Activated B cell treated with CpG ODN at 0.5 μM for 24 hours (primary cell): ENCODE results near the gene GRIN1. TPM values are rescaled to one million over a fixed set of nuclear protein-coding genes. Genes with fewer than 3 reads are reported as not detected.

Experiments
- ATAC-seq: fragments of 200-7000 bp; cut with Tn5 transposase; one replicate; pipeline ENCODE4 v1.10.0; 2021; ENCODE audit warnings: low read depth, mild to moderate bottlenecking, moderate library complexity
- CTCF ChIA-PET: fragments of 350-600 bp; sonication (Branson Sonifier 250); formaldehyde crosslinking; loops from one replicate; lab custom pipeline; 2021; ENCODE audit warnings: antibody characterized with exemption; lab: Charles Lee
- POLR2A ChIA-PET: fragments of 350-600 bp; sonication (Branson Sonifier 250); formaldehyde crosslinking; loops from one replicate; lab custom pipeline; 2021; ENCODE audit warnings: antibody characterized with exemption; lab: Charles Lee
- DNase-seq: peaks from one replicate; pipeline ENCODE4 v3.0.0; 2022
- H3K27ac Mint-ChIP-seq: one replicate; pipeline ENCODE4 v1.8.0; 2020; ENCODE audit warnings: mixed read lengths
- H3K27me3 Mint-ChIP-seq: one replicate; pipeline ENCODE4 v1.8.0; 2021; ENCODE audit warnings: mixed read lengths
- H3K36me3 Mint-ChIP-seq: one replicate; pipeline ENCODE4 v1.8.0; 2021; ENCODE audit warnings: low read depth, mixed read lengths
- H3K4me1 Mint-ChIP-seq: one replicate; pipeline ENCODE4 v1.8.0; 2021; ENCODE audit warnings: mixed read lengths
- H3K4me3 Mint-ChIP-seq: one replicate; pipeline ENCODE4 v1.8.0; 2020; ENCODE audit warnings: mild to moderate bottlenecking, mixed read lengths
- H3K9me3 Mint-ChIP-seq: one replicate; pipeline ENCODE4 v1.8.0; 2020; ENCODE audit warnings: mixed read lengths
- intact Hi-C: fragments of 100-400 bp; cut with micrococcal nuclease; formaldehyde crosslinking; loops from one replicate; pipeline ENCODE4 v1.15.1; 2024
- total RNA-seq: library from RNA; stranded (reverse); gene quantifications from 2 replicates; pipeline ENCODE4 v1.2.3, GENCODE V29; 2022
- TF ChIP-seq, protein P1 (sequence below): fragments of 200-600 bp; IDR thresholded peaks from one replicate; pipeline ENCODE4 v1.8.0; 2022; ENCODE audit warnings: antibody characterized with exemption, mild to moderate bottlenecking

The GRIN1 gene
- total RNA-seq, 1 donor from 2014 or later = 0.22 TPM

DNA sequence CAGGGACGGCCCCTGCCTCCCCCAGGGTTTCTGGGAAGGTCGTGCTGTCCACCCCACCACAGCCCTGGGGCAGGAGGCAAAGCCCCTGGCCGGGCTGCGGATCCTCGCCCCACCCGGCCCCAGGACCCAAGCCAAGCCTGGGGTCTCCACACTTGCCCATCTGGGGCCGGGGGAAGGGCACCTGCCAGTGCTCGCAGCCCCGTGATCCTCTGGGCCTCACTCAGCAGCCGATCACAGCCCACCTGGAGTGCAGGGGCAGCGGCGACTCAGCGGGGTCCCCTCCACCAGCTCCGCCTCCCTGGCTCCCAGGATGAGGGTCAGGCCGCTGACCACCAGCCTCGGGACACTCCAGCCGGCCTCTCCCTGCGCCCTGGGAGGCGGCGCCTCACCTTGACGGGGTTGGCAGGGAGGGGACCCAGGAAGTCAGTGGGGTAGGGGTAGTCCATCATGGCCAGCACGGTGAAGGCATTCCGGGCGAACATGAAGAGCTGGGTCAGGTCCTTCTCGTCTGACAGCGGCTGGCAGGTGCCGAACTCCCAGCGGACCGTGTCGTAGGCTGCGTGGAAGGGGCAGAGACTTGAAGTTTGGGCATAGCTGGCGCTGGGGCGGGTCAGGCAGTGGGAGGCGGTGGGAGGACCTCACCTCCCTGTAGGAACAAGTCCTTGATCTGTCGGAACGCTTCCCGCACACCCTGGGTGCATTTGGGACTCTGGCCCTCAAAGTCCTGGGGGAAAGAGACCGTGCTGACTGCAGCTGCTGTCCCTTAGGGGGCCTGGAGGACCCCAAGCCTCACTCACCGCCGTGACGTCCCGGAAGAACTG lies 26.2 kb upstream of the GRIN1 start:
- peaks cover 29% of the 10 kb centered on the region for H3K36me3 Mint-ChIP-seq
- ChIA-PET POLR2A (interaction anchor here (1.1 to 3.3 kb wide), 4 partner anchors 14 to 165 kb away, joined by 3 to 10 read pairs (median 4); partner anchors contain the start of genes TOR4A and UAP1L1), CTCF (interaction anchor here (1.1 kb wide), 1 partner anchor 45 kb away, joined by 3 read pairs; no protein-coding TSS in a partner anchor)
- intact Hi-C loops = no loop called here
- no peaks in the 10 kb centered on the region for H3K27me3 Mint-ChIP-seq
- TF ChIP-seq, protein P1, sequence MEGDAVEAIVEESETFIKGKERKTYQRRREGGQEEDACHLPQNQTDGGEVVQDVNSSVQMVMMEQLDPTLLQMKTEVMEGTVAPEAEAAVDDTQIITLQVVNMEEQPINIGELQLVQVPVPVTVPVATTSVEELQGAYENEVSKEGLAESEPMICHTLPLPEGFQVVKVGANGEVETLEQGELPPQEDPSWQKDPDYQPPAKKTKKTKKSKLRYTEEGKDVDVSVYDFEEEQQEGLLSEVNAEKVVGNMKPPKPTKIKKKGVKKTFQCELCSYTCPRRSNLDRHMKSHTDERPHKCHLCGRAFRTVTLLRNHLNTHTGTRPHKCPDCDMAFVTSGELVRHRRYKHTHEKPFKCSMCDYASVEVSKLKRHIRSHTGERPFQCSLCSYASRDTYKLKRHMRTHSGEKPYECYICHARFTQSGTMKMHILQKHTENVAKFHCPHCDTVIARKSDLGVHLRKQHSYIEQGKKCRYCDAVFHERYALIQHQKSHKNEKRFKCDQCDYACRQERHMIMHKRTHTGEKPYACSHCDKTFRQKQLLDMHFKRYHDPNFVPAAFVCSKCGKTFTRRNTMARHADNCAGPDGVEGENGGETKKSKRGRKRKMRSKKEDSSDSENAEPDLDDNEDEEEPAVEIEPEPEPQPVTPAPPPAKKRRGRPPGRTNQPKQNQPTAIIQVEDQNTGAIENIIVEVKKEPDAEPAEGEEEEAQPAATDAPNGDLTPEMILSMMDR = no peak
- peaks cover 10% of the 10 kb centered on the region for H3K4me1 Mint-ChIP-seq
- ATAC-seq (no peak), DNase-seq (no peak)
- H3K27ac Mint-ChIP-seq = no peak overlapping the region
- H3K9me3 Mint-ChIP-seq = no peaks in the 10 kb centered on the region
- H3K4me3 Mint-ChIP-seq = peak overlapping the region; percentile 74

DNA sequence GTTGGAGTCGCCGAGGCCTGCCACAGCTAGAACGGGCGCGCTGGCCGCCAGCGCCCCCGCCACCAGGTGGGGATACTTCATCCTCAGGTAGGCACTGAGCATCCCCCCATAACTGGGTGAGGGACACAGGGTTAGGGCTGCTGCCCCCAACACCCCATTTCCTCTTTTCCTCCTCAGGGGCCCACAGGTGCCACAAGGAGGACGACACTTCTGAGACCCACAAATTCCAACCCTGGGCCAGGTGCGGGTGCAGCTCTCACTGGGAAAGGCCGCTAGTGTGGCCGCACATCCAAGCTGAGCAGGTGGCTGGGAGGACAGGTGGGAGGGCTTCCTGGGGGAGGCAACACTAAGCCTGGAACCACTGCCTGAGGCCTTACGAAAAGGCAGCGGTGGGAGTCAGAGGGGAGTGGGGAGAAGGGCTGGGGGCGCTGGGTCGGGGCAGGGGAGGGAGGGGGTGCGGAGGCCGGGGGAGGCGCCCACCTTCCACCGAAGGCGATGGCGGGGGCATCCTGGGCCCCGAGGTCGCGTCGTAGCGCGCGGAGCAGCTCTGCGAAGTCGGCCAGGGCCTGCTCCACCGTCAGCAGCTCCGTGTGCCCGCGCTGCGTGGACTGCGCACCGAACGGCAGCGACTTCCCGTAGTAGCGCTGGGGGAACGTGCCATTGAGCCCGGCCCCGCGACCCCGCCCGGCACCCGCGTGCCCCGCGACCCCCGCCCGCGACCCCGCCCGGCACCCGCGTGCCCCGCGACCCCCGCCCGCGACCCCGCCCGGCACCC lies 25.4 kb upstream of the GRIN1 start:
- intact Hi-C loops = loop anchor here (1.0 kb wide), 3 partner anchors 18 to 43 kb away; partner anchors contain the start of gene SAPCD2
- CTCF ChIA-PET = interaction anchor here (1.0 to 1.1 kb wide), 2 partner anchors 18 to 45 kb away, joined by 3 read pairs; no protein-coding TSS in a partner anchor
- H3K27ac Mint-ChIP-seq = no peak overlapping the region

DNA sequence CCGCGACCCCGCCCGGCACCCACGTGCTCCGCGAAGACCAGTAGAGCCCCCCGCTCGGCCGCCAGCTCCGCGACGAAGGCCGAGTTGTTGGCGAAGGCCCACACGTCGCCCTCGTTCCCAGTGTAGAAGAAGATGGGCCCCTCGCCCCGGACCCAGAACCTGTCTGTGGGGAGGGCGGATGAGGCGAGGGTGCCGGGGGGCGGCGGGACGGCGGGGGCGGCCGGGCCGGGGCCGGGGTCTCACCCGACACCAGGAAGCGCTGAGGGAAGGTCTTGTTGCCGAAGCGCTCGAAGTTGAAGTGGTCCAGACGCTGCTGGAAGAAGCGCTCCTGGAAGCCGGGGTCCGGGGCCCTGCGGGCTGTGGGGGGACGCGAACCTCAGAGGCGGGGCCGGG lies 24.7 kb upstream of the GRIN1 start:
- TF ChIP-seq, protein P1 = no peak
- Mint-ChIP-seq H3K4me3 (peak overlapping the region; percentile 73), H3K27me3 (no peaks in the 10 kb centered on the region), H3K27ac (no peak overlapping the region), H3K9me3 (no peaks in the 10 kb centered on the region), H3K36me3 (peaks cover 17% of the 10 kb centered on the region), H3K4me1 (peaks cover 17% of the 10 kb centered on the region)
- no peak for DNase-seq
- peak; percentile 15 for ATAC-seq
- POLR2A ChIA-PET = interaction anchor here (0.7 to 3.6 kb wide), 8 partner anchors 13 to 163 kb away, joined by 3 to 22 read pairs (median 6); partner anchors contain the start of genes MAN1B1, TOR4A and TUBB4B
- intact Hi-C loops = loop anchor here (1.0 kb wide), 3 partner anchors 19 to 44 kb away; partner anchors contain the start of gene SAPCD2
- CTCF ChIA-PET = interaction anchor here (1.0 kb wide), 1 partner anchor 18 kb away, joined by 3 read pairs; no protein-coding TSS in a partner anchor

More for the DNA sequence above, 25.4 kb upstream of the GRIN1 start:
- ATAC-seq (peak; percentile 25), DNase-seq (no peak)
- no peaks in the 10 kb centered on the region for H3K9me3 Mint-ChIP-seq
- peak overlapping the region; percentile 74 for H3K4me3 Mint-ChIP-seq
- peaks cover 23% of the 10 kb centered on the region for H3K36me3 Mint-ChIP-seq
- TF ChIP-seq, protein P1 = no peak
- no peaks in the 10 kb centered on the region for H3K27me3 Mint-ChIP-seq
- H3K4me1 Mint-ChIP-seq = peaks cover 10% of the 10 kb centered on the region
- POLR2A ChIA-PET = interaction anchor here (0.5 to 3.6 kb wide), 9 partner anchors 10 to 1178 kb away, joined by 3 to 22 read pairs (median 4); partner anchors contain the start of genes TOR4A, TUBB4B and UAP1L1

DNA sequence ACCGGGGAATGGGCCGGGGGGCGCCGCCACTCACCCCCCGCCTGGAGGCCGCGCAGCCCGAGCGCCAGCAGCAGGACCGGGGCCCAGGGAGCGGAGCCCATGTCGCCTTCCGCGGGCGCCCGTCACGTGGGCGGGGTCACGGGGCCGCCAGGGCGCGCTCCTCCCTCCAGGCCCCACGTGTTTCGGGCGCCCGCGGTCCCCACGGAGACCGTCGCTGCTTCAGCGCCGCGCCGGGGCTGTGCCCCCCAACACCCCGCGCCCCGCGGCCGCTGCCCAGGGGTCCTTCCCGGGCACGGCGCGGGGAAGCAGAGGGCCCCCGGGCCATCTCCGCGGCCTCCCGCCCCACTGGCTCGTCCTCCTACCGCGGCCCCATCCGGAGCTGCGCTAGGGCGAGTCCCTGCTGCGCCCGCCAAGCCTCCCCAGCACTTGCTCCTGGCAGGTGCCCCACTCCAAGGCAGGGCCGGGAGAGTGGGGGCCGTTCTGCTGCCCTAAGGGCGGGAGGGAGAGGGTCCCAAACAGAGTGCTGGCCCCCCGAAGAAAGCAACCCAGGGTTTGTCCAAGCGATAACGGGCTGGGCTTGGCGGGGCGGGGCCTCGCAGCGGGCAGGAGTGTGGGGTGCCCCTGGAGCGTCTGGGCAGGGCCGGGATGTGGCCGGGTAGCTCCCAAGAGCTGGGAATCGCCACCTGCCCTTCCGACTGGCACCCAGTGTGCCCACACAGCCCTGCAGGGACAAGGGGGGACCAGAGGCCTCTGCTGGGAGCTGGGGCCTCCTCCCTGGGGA lies 24.2 kb upstream of the GRIN1 start, which contains the start of gene DPP7:
TSS of gene DPP7 (minus strand) at position 121 of the 781 bp plus-strand sequence. CDS start at position 101, 20 bp downstream.
- Mint-ChIP-seq H3K36me3 (peaks cover 14% of the 10 kb centered on the region), H3K4me3 (peak within 1 kb of the TSS; percentile 74), H3K4me1 (peaks cover 21% of the 10 kb centered on the region), H3K27me3 (no peaks in the 10 kb centered on the region), H3K9me3 (no peaks in the 10 kb centered on the region), H3K27ac (no peak within 1 kb of the TSS)
- POLR2A ChIA-PET = interaction anchor here (0.6 to 3.6 kb wide), 10 partner anchors 12 to 126 kb away, joined by 3 to 22 read pairs (median 4); partner anchors contain the start of genes MAN1B1, RNF208 and TUBB4B
- intact Hi-C loops = loop anchor here (1.0 kb wide), 3 partner anchors 20 to 45 kb away; partner anchors contain the start of gene SAPCD2
- peak; percentile 84 for DNase-seq
- peak; percentile 91 for ATAC-seq
- TF ChIP-seq, protein P1 = no peak
- CTCF ChIA-PET = interaction anchor here (1.0 to 1.4 kb wide), 2 partner anchors 19 to 112 kb away, joined by 3 read pairs; partner anchors contain the start of gene RNF224
